ENCODE measurements around the gene MAN2B2.

MAN2B2 gene

GRCh38 chr4:6586715-6587325 is 11.8 kb downstream of the MAN2B2 start:
- Histone ChIP-seq H3K4me1 (ENCODE audit: insufficient read depth, low read length) (no peaks in the 10 kb centered on the region), H3K36me3 (ENCODE audit: insufficient read depth, low read length) (no peaks in the 10 kb centered on the region), H3K9ac (ENCODE audit: low read depth, low read length) (no peak overlapping the region), H3K9me3 (ENCODE audit: control insufficient read depth, insufficient read depth, low read length) (peaks cover 2% of the 10 kb centered on the region; the same call in 1 of the 2 replicates)

GRCh38 chr4:6589444-6589843 is 14.5 kb downstream of the MAN2B2 start:
- Histone ChIP-seq H3K36me3 (ENCODE audit: insufficient read depth, low read length) (no peaks in the 10 kb centered on the region), H3K4me1 (ENCODE audit: insufficient read depth, low read length) (no peaks in the 10 kb centered on the region), H3K9ac (ENCODE audit: low read depth, low read length) (no peak overlapping the region), H3K9me3 (ENCODE audit: control insufficient read depth, insufficient read depth, low read length) (peaks cover 2% of the 10 kb centered on the region; the same call in 1 of the 2 replicates)

DNA sequence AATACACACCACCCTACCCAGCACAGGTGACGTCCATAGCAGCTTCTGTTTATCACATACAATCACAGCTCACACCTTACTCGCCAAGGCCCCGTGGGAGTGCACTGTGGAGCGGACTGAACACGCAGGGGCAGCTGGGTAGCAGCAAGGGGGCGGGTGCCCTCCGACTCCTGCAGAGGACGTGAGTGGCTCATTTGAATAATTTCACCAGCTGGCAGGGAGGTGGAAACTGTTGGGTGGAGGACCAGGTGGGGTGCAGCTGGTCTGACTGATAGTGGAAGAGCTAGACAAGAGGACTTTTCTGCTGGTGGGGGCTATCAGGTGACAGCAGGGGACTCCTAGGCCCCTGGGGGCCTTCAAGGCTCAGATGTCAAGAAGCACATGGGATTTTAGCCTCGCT is 16.3 kb downstream of the MAN2B2 start:
- H3K9me3 ChIP-seq (ENCODE audit: control insufficient read depth, insufficient read depth, low read length) = no peaks in the 10 kb centered on the region
- no peaks in the 10 kb centered on the region; the same call in 1 of the 2 replicates for H3K4me1 ChIP-seq (ENCODE audit: insufficient read depth, low read length)
- H3K36me3 ChIP-seq (ENCODE audit: insufficient read depth, low read length) = no peaks in the 10 kb centered on the region
- no peak overlapping the region for H3K9ac ChIP-seq (ENCODE audit: low read depth, low read length)

- H3K4me1 ChIP-seq (ENCODE audit: insufficient read depth, low read length) = no peaks in the 10 kb centered on the region; the same call in 1 of the 2 replicates
- no peaks in the 10 kb centered on the region for H3K9me3 ChIP-seq (ENCODE audit: control insufficient read depth, insufficient read depth, low read length)
- no peak overlapping the region for H3K9ac ChIP-seq (ENCODE audit: low read depth, low read length)
- no peaks in the 10 kb centered on the region for H3K36me3 ChIP-seq (ENCODE audit: insufficient read depth, low read length)
Measured at GRCh38 chr4:6591781-6592180, 16.8 kb downstream of the MAN2B2 start.

DNA sequence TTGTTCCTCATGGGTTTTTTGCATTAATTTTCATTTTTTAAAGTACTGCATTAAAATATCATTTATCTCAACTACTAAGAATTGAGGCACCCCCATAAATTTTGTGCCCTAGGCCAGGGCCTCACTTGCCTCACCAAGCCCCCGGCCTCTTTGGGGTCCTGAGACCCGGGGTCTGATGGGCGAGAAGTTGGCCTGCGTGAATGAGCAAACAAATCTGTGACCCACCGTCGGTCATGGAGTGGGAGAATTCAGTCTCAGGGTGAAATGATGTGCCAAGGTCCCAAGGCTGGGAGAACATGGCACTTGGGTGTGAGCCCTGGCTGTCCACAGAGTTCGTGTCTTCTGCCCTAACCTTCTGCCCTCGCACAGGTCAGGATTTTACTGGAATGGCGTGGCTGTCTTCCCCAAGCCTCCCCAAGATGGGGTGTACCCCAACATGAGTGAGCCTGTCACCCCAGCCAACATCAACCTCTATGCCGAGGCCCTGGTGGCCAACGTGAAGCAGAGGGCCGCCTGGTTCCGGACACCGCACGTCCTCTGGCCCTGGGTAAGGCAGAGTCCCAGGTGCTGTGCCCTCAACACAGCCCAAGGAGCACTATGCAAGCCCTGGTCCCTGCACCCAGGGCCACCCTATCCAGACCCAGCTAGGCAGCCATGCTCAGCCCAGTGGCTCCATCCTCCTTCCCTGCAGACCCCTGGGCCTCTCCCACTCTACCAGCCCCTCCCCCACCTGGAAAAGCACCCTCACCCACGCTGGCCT is 18.0 kb downstream of the MAN2B2 start:
- no peaks in the 10 kb centered on the region for H3K36me3 ChIP-seq (ENCODE audit: insufficient read depth, low read length)
- H3K9me3 ChIP-seq (ENCODE audit: control insufficient read depth, insufficient read depth, low read length) = no peaks in the 10 kb centered on the region
- no peaks in the 10 kb centered on the region; the same call in 1 of the 2 replicates for H3K4me1 ChIP-seq (ENCODE audit: insufficient read depth, low read length)
- no peak overlapping the region for H3K9ac ChIP-seq (ENCODE audit: low read depth, low read length)

GRCh38 chr4:6594341-6594740 is 19.4 kb downstream of the MAN2B2 start:
- no peaks in the 10 kb centered on the region; the same call in 1 of the 2 replicates for H3K4me1 ChIP-seq (ENCODE audit: insufficient read depth, low read length)
- no peaks in the 10 kb centered on the region for H3K36me3 ChIP-seq (ENCODE audit: insufficient read depth, low read length)
- no peak overlapping the region for H3K9ac ChIP-seq (ENCODE audit: low read depth, low read length)
- no peaks in the 10 kb centered on the region for H3K9me3 ChIP-seq (ENCODE audit: control insufficient read depth, insufficient read depth, low read length)

DNA sequence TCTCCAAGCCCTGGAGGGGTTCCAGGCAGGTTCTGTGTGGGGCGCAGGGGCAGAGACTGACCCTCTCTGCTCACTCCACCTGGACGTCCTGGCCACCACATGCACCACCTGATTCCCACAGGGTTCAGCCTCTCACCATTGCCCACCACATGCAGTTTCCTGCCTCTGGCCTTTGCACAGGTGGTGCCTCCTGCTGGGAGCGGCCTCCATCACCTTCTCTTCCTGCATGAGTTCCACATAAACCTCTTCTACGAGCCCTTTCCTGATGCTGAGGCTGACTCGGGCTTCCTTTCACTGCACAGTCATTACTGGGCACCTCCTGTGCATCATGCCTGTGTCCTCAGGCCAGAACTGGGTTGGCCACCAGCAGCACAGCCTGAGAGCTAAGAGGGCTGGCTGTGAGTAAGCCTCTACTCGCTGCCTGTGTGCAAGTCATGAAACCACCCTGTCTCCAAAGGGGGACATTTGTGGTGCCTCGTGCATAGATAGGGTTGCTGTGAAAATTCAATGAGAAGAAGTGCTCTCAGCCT is 19.9 kb downstream of the MAN2B2 start:
- Histone ChIP-seq H3K4me1 (ENCODE audit: insufficient read depth, low read length) (no peaks in the 10 kb centered on the region; the same call in 1 of the 2 replicates), H3K36me3 (ENCODE audit: insufficient read depth, low read length) (no peaks in the 10 kb centered on the region), H3K9me3 (ENCODE audit: control insufficient read depth, insufficient read depth, low read length) (no peaks in the 10 kb centered on the region), H3K9ac (ENCODE audit: low read depth, low read length) (no peak overlapping the region)

GRCh38 chr4:6595897-6596537 is 21.0 kb downstream of the MAN2B2 start:
- H3K9ac ChIP-seq (ENCODE audit: low read depth, low read length) = no peak overlapping the region
- no peaks in the 10 kb centered on the region; the same call in 1 of the 2 replicates for H3K4me1 ChIP-seq (ENCODE audit: insufficient read depth, low read length)
- no peaks in the 10 kb centered on the region for H3K9me3 ChIP-seq (ENCODE audit: control insufficient read depth, insufficient read depth, low read length)
- H3K36me3 ChIP-seq (ENCODE audit: insufficient read depth, low read length) = no peaks in the 10 kb centered on the region

DNA sequence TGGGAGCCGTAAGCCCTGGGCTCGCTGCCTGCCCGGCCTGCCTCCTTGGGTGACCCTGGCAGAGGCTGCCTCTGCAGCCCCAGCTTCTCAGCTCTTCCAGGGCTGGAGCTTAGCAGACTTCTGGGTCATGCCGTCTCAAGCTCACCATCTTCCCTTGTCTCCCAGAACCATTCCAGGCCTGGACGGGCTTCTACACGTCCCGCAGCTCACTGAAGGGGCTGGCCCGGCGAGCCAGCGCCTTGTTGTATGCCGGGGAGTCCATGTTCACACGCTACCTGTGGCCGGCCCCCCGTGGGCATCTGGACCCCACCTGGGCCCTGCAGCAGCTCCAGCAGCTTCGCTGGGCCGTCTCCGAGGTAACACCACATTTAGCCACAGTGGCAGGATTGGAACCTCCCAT is 22.0 kb downstream of the MAN2B2 start:
- no peaks in the 10 kb centered on the region for H3K9me3 ChIP-seq (ENCODE audit: control insufficient read depth, insufficient read depth, low read length)
- H3K4me1 ChIP-seq (ENCODE audit: insufficient read depth, low read length) = no peaks in the 10 kb centered on the region; the same call in 1 of the 2 replicates
- no peaks in the 10 kb centered on the region for H3K36me3 ChIP-seq (ENCODE audit: insufficient read depth, low read length)
- no peak overlapping the region for H3K9ac ChIP-seq (ENCODE audit: low read depth, low read length)

- H3K9me3 ChIP-seq (ENCODE audit: control insufficient read depth, insufficient read depth, low read length) = no peaks in the 10 kb centered on the region
- no peaks in the 10 kb centered on the region; the same call in 1 of the 2 replicates for H3K4me1 ChIP-seq (ENCODE audit: insufficient read depth, low read length)
- no peaks in the 10 kb centered on the region for H3K36me3 ChIP-seq (ENCODE audit: insufficient read depth, low read length)
- H3K9ac ChIP-seq (ENCODE audit: low read depth, low read length) = no peak overlapping the region
Measured at GRCh38 chr4:6598127-6598526, 23.1 kb downstream of the MAN2B2 start.

- no peak overlapping the region for H3K9ac ChIP-seq (ENCODE audit: low read depth, low read length)
- H3K4me1 ChIP-seq (ENCODE audit: insufficient read depth, low read length) = no peaks in the 10 kb centered on the region; the same call in 1 of the 2 replicates
- H3K9me3 ChIP-seq (ENCODE audit: control insufficient read depth, insufficient read depth, low read length) = no peaks in the 10 kb centered on the region
- no peaks in the 10 kb centered on the region for H3K36me3 ChIP-seq (ENCODE audit: insufficient read depth, low read length)
Measured at GRCh38 chr4:6598641-6599040, 23.7 kb downstream of the MAN2B2 start.

DNA sequence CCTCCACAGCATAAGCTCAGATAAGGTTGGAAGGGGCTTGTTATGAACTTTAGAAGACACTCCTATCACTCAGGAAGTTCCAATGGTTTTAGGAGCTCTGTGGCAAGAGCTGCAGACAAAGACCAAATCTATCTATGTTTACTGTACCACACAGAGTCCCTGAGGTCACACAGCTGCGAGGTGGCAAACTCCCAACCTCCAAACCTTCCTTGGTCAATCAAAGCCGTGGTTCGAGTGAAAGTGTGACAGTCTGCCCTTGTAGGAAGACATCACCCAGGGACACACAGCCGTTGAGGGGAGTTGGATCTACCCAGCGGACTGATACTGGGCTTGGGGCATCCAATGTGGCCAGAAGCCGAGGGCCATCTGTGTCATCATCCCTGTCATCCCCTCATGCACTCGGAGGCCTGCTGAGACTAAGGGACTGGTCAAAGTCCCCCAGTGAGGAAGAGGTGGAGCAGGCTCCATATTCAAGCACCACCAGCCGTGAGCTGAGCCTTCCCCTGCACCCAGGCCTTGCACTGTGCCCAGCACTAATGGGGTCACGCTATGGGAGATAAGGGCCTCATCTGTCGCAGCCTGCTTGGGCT is 26.8 kb downstream of the MAN2B2 start:
- no peaks in the 10 kb centered on the region for H3K4me1 ChIP-seq (ENCODE audit: insufficient read depth, low read length)
- H3K9ac ChIP-seq (ENCODE audit: low read depth, low read length) = no peak overlapping the region
- H3K9me3 ChIP-seq (ENCODE audit: control insufficient read depth, insufficient read depth, low read length) = no peaks in the 10 kb centered on the region
- H3K36me3 ChIP-seq (ENCODE audit: insufficient read depth, low read length) = no peaks in the 10 kb centered on the region

DNA sequence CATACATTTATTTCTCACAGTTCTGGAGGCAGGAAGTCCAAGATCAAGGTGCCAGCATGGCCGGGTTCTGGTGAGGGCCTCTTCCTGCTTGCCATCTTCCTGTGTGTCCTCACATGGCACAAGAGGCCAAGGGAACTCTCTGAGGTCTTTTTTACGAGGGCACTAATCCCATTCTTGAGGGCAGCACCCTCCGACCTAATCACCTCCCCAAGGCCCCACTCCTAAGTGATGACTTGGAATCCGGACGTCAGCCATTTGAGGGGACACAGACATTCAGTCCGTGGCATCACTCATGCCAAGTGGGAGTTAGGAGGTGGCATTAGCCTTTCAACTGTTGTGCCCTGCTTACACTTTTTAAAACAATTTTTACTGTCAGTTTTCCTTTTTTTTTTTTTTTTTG is 27.3 kb downstream of the MAN2B2 start:
- H3K9me3 ChIP-seq (ENCODE audit: control insufficient read depth, insufficient read depth, low read length) = no peaks in the 10 kb centered on the region
- H3K4me1 ChIP-seq (ENCODE audit: insufficient read depth, low read length) = no peaks in the 10 kb centered on the region
- H3K36me3 ChIP-seq (ENCODE audit: insufficient read depth, low read length) = no peaks in the 10 kb centered on the region
- H3K9ac ChIP-seq (ENCODE audit: low read depth, low read length) = no peak overlapping the region

DNA sequence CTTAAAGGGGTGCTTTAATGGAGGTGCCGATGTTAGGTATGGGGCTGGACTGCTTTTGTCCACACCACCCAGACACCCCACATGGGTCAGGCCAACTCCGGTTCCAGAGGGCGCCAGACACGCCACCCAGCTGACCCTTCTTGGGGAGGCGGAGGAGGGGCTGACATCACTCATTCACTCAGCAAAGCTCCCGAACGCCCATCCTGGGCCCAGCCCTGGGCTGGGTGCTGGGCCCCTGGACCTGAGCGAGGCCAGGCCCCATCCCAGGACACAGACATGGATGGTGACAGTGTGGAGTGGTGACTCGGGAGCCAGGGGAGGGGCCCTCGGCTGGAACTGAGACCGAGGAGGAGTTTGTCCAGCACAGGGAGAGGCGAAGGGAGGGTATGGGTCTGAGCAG is 28.1 kb downstream of the MAN2B2 start:
- H3K36me3 ChIP-seq (ENCODE audit: insufficient read depth, low read length) = no peaks in the 10 kb centered on the region

More for the DNA sequence above, 28.1 kb downstream of the MAN2B2 start:
- Histone ChIP-seq H3K9me3 (ENCODE audit: control insufficient read depth, insufficient read depth, low read length) (no peaks in the 10 kb centered on the region), H3K9ac (ENCODE audit: low read depth, low read length) (no peak overlapping the region), H3K4me1 (ENCODE audit: insufficient read depth, low read length) (no peaks in the 10 kb centered on the region)

Data from ES-I3 (cell line).